Omental fat pad (tissue), 4 donors: Measurements from ENCODE around the gene KSR2. TPM values are rescaled to one million over a fixed set of nuclear protein-coding genes. Genes with fewer than 3 reads are reported as not detected.

ENCODE experiments used
- ATAC-seq: fragments of 150-250 bp; one replicate; pipeline ENCODE4 v1.9.1; 2016; ENCODE audit warnings: mild to moderate bottlenecking, moderate library complexity; ENCODE audit not compliant: low FRiP score
- DNase-seq: peaks from one replicate; pipeline ENCODE4 v3.0.0-alpha.2; 2019; ENCODE audit warnings: low spot score
- CTCF ChIP-seq, 3 donors: fragments of 450-650 bp; IDR thresholded peaks; one replicate each; pipeline ENCODE4 v1.5.1; 2016 to 2017; ENCODE audit warnings: antibody characterized with exemption in 3 of 3, mild to moderate bottlenecking in 3 of 3, moderate library complexity in 2 of 3
- total RNA-seq, 4 donors: library from RNA; depleted of rRNA; stranded (reverse); fragments of >200 nt; gene quantifications; one replicate each; pipeline ENCODE4 v1.1.0, GENCODE V29; 2016

The KSR2 gene
- total RNA-seq, 4 donors from 2014 or later, result under 0.01 to 0.16 (median under 0.01) TPM; not detected in 1

DNA sequence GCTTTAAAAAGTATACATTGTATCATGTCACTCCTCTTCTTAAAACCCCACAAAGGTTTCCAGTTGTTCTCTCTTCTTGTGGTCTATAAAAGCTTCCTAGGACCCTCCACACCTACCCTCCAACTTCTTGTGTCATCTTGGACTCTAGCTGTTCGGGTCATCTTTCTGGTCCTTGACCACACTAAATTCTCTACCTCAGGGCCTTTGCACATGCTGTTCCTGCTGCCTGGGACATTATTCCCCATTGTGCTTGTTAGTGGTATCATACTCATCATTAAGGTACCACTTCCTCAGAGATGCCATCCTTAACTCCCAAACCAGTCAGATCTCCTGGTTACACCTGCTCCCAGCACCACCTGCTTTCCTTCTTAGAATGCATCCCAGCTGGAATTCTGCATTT is 294.0 kb downstream of the KSR2 start:
- no peak for DNase-seq
- TF ChIP-seq CTCF (IDR thresholded peaks at IDR 0.05), result no peak
- no peak for ATAC-seq

- no peak for ATAC-seq
- no peak for TF ChIP-seq CTCF (IDR thresholded peaks at IDR 0.05)
These were observed 294.5 kb downstream of the KSR2 start for GRCh38 chr12:117674313-117674712.

GRCh38 chr12:117671734-117672133 is 297.1 kb downstream of the KSR2 start:
- TF ChIP-seq CTCF (IDR thresholded peaks at IDR 0.05), result no peak
- no peak for DNase-seq
- no peak for ATAC-seq

More at GRCh38 chr12:117674313-117674712, 294.5 kb downstream of the KSR2 start:
- DNase-seq, result no peak

GRCh38 chr12:117664169-117664568 is 304.6 kb downstream of the KSR2 start:
- ATAC-seq (peak; percentile 24), DNase-seq (no peak)
- TF ChIP-seq CTCF (IDR thresholded peaks at IDR 0.05), result no peak

DNA sequence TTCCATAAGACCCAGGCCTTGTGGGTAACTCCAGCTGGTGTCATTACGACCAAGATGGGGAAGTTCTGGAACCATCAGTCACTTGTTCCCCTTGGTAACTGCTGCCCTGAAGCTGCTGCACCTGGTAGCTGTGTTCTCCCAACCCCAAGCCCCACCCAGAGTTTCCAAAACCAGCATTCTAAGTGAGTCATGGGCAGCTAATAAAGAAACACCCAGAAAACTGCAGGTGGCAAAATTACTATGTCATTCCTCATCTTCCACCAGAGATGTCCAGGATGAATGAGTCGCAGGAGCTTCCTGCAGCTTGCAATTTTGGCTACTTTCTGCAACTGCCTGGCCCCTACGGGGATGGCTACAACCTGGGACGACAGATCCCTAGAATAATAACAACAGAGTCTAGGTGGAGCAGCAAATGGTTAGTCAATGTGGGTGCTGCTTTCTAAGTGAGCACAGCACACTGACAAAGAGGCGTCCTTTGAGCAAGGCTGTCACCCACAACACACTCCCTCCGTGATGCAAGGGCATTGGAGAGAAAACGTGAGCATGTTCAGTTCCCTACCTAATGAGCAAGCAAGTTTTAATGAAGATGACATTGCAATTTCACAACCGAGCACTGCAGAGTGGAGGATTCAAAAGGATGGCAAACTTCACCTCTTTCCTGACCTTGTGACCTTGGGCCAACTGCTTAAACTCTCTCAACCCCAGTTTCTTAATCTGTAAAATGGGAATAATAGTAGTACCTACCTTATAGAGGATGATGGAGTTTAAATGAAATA is 306.0 kb downstream of the KSR2 start:
- no peak for ATAC-seq
- TF ChIP-seq CTCF (IDR thresholded peaks at IDR 0.05), result no peak
- DNase-seq, result no peak

- ATAC-seq (no peak), DNase-seq (no peak)
- no peak for TF ChIP-seq CTCF (IDR thresholded peaks at IDR 0.05)
These were observed 306.6 kb downstream of the KSR2 start for GRCh38 chr12:117662220-117662619.

DNA sequence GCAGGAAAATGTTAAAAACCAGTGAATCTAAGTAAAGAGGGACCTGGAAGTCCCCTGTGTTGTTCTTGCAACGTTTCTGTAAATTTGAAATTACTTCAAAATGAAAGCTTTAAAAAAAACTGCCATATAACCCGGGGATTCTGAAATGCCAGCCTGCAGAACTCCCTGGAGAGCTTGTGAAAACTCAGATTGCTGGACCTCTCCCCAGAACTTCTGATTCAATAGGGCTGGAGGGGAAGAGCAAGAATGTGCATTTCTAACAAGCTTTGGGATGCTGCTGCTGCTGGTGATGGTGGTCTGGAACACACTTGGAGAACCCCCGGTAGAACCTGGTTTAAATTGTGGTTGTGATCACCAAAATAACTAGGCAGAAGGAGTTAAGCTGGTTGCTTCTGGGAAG is 307.3 kb downstream of the KSR2 start:
- no peak for TF ChIP-seq CTCF (IDR thresholded peaks at IDR 0.05)
- DNase-seq, result no peak
- ATAC-seq, result no peak
